Suprapubic skin (tissue), 4 donors: Measurements from ENCODE around the gene PRSS8. TPM values are rescaled to one million over a fixed set of nuclear protein-coding genes. Genes with fewer than 3 reads are reported as not detected.

Source experiments
- DNase-seq, 2 donors: peaks; one replicate each; pipeline ENCODE4 v3.0.0-alpha.2; 2019; ENCODE audit warnings: low spot score in 2 of 2
- H3K27ac ChIP-seq: fragments of 200-600 bp; sonication (generic); one replicate; pipeline ENCODE4 v1.5.1; 2019
- H3K27me3 ChIP-seq: fragments of 200-600 bp; sonication (generic); one replicate; pipeline ENCODE4 v1.5.1; 2019
- H3K36me3 ChIP-seq: fragments of 200-600 bp; sonication (generic); one replicate; pipeline ENCODE4 v1.5.1; 2019
- H3K4me1 ChIP-seq: fragments of 200-600 bp; sonication (generic); one replicate; pipeline ENCODE4 v1.5.1; 2019
- H3K4me3 ChIP-seq: fragments of 200-600 bp; sonication (generic); one replicate; pipeline ENCODE4 v1.5.1; 2019; ENCODE audit warnings: mild to moderate bottlenecking
- H3K9me3 ChIP-seq: fragments of 200-600 bp; sonication (generic); one replicate; pipeline ENCODE4 v1.5.1; 2019
- EP300 ChIP-seq: sonication (generic); formaldehyde crosslinking; IDR thresholded peaks from one replicate; pipeline ENCODE4 v1.6.1; 2017; ENCODE audit warnings: antibody characterized with exemption
- POLR2A ChIP-seq, 2 donors: fragments of 450-650 bp; IDR thresholded peaks; one replicate each; pipeline ENCODE4 v1.6.1; 2017; ENCODE audit warnings: antibody characterized with exemption in 2 of 2, mild to moderate bottlenecking in 2 of 2, moderate library complexity in 2 of 2
- POLR2AphosphoS5 ChIP-seq, 3 donors: sonication (generic); formaldehyde crosslinking; IDR thresholded peaks; one replicate each; pipeline ENCODE4 v1.6.1; 2017; ENCODE audit warnings: antibody characterized with exemption in 3 of 3
- whole genome bisulfite sequencing: methylation state at CpG from one replicate; pipeline ENCODE4 v1.1.5; 2018; 5-methylcytosine and 5-hydroxymethylcytosine counted together
- total RNA-seq, 4 donors: library from RNA; depleted of rRNA; stranded (reverse); fragments of >200 nt; gene quantifications; one replicate each; pipeline ENCODE4 v1.1.0, GENCODE V29; 2016
- TF ChIP-seq, protein P1 (sequence below), 2 donors: fragments of 200-600 bp in 1 of 2; fragments of 450-650 bp in 1 of 2; sonication (generic) in 1 of 2; IDR thresholded peaks; one replicate each; pipeline ENCODE4 v1.5.1; 2016 to 2019; ENCODE audit warnings: antibody characterized with exemption in 2 of 2, mild to moderate bottlenecking in 1 of 2, moderate library complexity in 1 of 2

PRSS8 gene
- total RNA-seq, 4 donors from 2014 or later = 46.3 to 168 (median 140) TPM

DNA sequence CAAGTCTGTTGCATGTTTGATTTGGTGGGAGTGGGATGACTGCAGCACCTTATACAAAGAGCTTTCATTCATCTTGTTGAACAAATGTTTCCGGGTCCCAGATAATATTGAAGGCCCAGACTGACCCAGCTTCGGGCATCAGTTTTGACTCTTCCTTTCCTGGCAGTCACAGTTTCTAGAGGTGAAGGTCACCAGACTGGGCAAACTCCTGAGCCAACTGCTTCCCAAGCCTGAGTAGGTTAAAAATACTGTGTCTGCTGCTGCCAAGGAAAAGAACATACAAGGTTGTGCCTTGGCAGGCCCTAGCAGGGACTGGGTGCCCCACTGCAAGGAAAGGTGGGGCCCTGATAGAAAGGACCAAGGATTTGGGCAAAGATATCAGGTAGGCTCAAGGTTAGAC is 22.8 kb downstream of the PRSS8 start:
- no peak for DNase-seq
- H3K4me3 ChIP-seq = no peak overlapping the region
- H3K36me3 ChIP-seq = peaks cover 34% of the 10 kb centered on the region
- no peaks in the 10 kb centered on the region for H3K27me3 ChIP-seq
- H3K9me3 ChIP-seq = no peaks in the 10 kb centered on the region
- H3K4me1 ChIP-seq = peaks cover 77% of the 10 kb centered on the region
- peak overlapping the region; percentile 57 for H3K27ac ChIP-seq
- TF ChIP-seq POLR2AphosphoS5 (IDR thresholded peaks at IDR 0.05) = no peak
- TF ChIP-seq EP300 = no peak
- TF ChIP-seq, protein P1, sequence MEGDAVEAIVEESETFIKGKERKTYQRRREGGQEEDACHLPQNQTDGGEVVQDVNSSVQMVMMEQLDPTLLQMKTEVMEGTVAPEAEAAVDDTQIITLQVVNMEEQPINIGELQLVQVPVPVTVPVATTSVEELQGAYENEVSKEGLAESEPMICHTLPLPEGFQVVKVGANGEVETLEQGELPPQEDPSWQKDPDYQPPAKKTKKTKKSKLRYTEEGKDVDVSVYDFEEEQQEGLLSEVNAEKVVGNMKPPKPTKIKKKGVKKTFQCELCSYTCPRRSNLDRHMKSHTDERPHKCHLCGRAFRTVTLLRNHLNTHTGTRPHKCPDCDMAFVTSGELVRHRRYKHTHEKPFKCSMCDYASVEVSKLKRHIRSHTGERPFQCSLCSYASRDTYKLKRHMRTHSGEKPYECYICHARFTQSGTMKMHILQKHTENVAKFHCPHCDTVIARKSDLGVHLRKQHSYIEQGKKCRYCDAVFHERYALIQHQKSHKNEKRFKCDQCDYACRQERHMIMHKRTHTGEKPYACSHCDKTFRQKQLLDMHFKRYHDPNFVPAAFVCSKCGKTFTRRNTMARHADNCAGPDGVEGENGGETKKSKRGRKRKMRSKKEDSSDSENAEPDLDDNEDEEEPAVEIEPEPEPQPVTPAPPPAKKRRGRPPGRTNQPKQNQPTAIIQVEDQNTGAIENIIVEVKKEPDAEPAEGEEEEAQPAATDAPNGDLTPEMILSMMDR (IDR thresholded peaks at IDR 0.05) = no peak
- TF ChIP-seq POLR2A (IDR thresholded peaks at IDR 0.05) = no peak
- 52% methylated on average over 2 of the region's 2 CpGs for WGBS

DNA sequence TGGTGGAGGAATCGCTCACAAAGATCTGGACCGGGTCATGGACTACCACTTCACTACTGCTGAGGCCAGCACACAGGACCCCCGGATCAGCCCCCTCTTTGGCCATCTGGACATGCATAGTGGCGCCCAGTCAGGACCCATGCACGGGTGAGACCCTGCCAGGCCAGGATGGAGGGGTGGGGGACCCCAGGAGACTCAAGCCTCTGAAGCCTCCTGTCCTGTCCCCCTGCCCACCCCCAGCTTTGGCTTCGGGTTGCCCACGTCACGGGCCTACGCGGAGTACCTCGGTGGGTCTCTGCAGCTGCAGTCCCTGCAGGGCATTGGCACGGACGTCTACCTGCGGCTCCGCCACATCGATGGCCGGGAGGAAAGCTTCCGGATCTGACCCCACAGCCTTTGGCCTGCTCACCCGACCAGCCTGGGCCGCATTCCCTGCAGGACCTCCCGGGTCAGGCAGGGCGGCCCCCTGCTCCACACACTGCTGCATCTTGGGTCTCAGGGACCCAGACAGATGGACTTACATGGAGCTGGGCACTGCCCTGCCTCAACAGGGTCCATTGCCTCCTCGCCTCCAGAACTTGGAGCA is 23.6 kb downstream of the PRSS8 start:
- H3K27ac ChIP-seq = peak overlapping the region; percentile 57
- TF ChIP-seq POLR2A (IDR thresholded peaks at IDR 0.05) (no peak), EP300 (no peak), POLR2AphosphoS5 (IDR thresholded peaks at IDR 0.05) (no peak)
- TF ChIP-seq, protein P1 (IDR thresholded peaks at IDR 0.05) = no peak
- WGBS = 80% methylated on average over 4 of the region's 23 CpGs
- H3K27me3 ChIP-seq = no peaks in the 10 kb centered on the region
- peaks cover 34% of the 10 kb centered on the region for H3K36me3 ChIP-seq
- H3K4me3 ChIP-seq = no peak overlapping the region
- no peak for DNase-seq
- H3K9me3 ChIP-seq = no peaks in the 10 kb centered on the region
- peaks cover 77% of the 10 kb centered on the region for H3K4me1 ChIP-seq

DNA sequence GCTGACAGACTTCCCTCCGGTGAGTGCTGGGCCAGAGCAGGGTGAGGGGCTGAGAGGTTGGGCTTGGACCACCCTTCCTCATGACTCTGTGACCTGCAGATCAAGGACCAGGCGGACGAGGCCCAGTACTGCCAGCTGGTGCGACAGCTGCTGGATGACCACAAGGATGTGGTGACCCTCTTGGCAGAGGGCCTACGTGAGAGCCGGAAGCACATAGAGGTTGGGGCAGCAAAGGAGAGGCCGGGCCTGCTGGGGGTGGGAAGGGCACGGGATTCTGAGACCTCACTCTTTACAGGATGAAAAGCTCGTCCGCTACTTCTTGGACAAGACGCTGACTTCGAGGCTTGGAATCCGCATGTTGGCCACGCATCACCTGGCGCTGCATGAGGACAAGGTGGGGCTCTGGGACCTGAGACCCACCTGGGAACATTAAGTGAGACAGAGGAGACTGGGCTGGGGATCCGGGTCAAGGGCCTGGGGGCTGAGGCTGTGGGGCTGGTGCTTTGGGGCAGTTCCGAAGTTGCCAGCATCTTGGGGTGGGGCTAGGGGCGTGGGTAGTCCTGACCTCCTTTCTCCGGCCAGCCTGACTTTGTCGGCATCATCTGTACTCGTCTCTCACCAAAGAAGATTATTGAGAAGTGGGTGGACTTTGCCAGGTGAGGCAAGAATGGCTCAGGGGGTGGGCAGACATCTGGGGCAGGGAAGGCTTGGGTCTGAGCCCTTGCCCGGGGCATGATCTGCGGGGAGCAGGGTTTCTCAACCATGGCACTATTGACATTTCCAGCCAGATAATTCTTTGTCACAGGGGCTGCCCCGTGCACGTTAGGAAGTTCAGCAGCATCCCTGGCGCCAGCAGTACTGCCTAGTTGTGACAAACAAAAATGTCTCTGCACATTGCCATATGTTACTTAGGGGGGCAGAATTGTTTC is 25.2 kb downstream of the PRSS8 start:
- Histone ChIP-seq H3K36me3 (peaks cover 34% of the 10 kb centered on the region), H3K27ac (no peak overlapping the region), H3K4me3 (no peak overlapping the region), H3K4me1 (peaks cover 75% of the 10 kb centered on the region), H3K9me3 (no peaks in the 10 kb centered on the region), H3K27me3 (no peaks in the 10 kb centered on the region)
- TF ChIP-seq, protein P1 (IDR thresholded peaks at IDR 0.05) = no peak
- no peak for TF ChIP-seq EP300
- TF ChIP-seq POLR2AphosphoS5 (IDR thresholded peaks at IDR 0.05) = no peak
- no peak for TF ChIP-seq POLR2A (IDR thresholded peaks at IDR 0.05)
- no peak for DNase-seq
- 89% methylated on average over 22 of the region's 26 CpGs for WGBS

DNA sequence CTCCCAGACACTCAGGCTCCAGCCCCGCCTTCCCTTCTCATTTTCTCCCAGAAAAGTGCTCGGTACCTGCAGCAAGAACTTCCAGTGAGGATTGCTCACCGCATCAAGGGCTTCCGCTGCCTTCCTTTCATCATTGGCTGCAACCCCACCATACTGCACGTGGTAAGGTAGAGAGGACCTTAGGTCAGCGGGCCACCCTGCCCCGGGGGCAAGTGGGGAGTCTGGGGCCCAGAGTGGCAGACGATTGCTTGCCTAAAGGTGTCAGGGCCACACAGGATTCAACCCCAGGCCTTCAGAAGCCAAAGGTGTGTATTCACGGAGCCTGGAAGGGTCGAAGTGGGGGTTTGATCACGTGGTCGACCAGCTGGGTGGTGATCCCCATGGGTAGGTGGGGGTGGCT is 25.9 kb downstream of the PRSS8 start:
- H3K27me3 ChIP-seq = no peaks in the 10 kb centered on the region
- H3K9me3 ChIP-seq = no peaks in the 10 kb centered on the region
- peaks cover 34% of the 10 kb centered on the region for H3K36me3 ChIP-seq
- no peak for TF ChIP-seq EP300
- no peak for TF ChIP-seq POLR2AphosphoS5 (IDR thresholded peaks at IDR 0.05)
- TF ChIP-seq, protein P1 (IDR thresholded peaks at IDR 0.05) = no peak
- no peak overlapping the region for H3K27ac ChIP-seq
- whole genome bisulfite sequencing = 85% methylated on average over 10 of the region's 12 CpGs
- H3K4me3 ChIP-seq = peak overlapping the region; percentile 100
- H3K4me1 ChIP-seq = peaks cover 72% of the 10 kb centered on the region
- DNase-seq = no peak
